T-helper 1 cell treated with Interleukin-12 subunit alpha and Interleukin-12 subunit beta and Interleukin-4 antibody, amounts not matched to agents 30 ng/mL and 1 ng/mL, for 36 hours (primary cell): ENCODE data around the gene SKIC8. TPM values are rescaled to one million over a fixed set of nuclear protein-coding genes. Genes with fewer than 3 reads are reported as not detected.

Experiments
- total RNA-seq: library from RNA; stranded (reverse); gene quantifications from 2 replicates; pipeline ENCODE4 v1.2.3, GENCODE V29; 2022

The SKIC8 gene
- total RNA-seq, 1 donor from 2014 or later: 42.6 TPM

Other genes with a start within 250 kb of the SKIC8 start
- 115 and 118 TPM in 2 replicates for gene TBC1D2B, start 221.9 kb downstream of the SKIC8 start, total RNA-seq
- 0.07 and 0.27 TPM in 2 replicates for gene SH2D7, start 207.0 kb downstream of the SKIC8 start, total RNA-seq
- 1.4 and 1.9 TPM in 2 replicates for gene CIB2, start 168.2 kb downstream of the SKIC8 start, total RNA-seq
- 103 and 114 TPM in 2 replicates for gene IDH3A, start 150.2 kb downstream of the SKIC8 start, total RNA-seq
- not detected in 2 replicates for gene ACSBG1, start 65.0 kb downstream of the SKIC8 start, total RNA-seq
- 38.9 and 39.7 TPM in 2 replicates for gene DNAJA4, start 35.0 kb downstream of the SKIC8 start, total RNA-seq
- gene CRABP1, start 40.7 kb upstream of the SKIC8 start, total RNA-seq: not detected in 2 replicates
- gene IREB2, start 138.6 kb upstream of the SKIC8 start, total RNA-seq: 73.4 and 80.5 TPM in 2 replicates
- gene HYKK, start 208.0 kb upstream of the SKIC8 start, total RNA-seq: 3.4 and 3.8 TPM in 2 replicates
- gene PSMA4, start 240.8 kb upstream of the SKIC8 start, total RNA-seq: 288 and 289 TPM in 2 replicates